ENCODE results near the gene PRR14.
"Not testable (repeated sequence)": the region's sequence is repeated elsewhere in the genome, so short reads cannot be mapped to it uniquely, and the experiment has no call there.

The PRR14 gene

GRCh38 chr16:30650369-30651123, at the start of gene PRR14:
PRR14 (plus strand) TSS chr16:30650960; CDS start chr16:30651646, 686 bp downstream.
- DNase-seq, result peak; percentile 95

DNA sequence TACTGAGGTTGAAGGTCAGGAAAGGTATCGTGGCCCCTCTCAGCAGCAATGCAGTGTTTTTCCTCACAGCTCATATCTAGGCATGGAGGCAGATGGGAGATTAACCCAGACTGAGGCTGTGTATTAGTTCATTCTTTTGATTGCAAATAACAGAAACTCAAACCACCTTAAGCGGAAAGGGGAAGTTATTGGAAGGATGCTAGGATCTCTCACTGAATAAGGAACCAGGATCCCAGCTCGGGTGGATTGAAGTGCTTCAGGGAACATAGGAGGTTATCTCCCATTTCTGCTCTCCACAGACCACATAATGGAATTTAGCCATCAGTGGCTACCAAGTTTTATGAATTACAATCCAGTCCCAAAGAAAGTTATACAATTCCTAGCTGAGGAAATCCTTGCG, 48.8 kb upstream of the PRR14 start:
- DNase-seq, result no peak

DNA sequence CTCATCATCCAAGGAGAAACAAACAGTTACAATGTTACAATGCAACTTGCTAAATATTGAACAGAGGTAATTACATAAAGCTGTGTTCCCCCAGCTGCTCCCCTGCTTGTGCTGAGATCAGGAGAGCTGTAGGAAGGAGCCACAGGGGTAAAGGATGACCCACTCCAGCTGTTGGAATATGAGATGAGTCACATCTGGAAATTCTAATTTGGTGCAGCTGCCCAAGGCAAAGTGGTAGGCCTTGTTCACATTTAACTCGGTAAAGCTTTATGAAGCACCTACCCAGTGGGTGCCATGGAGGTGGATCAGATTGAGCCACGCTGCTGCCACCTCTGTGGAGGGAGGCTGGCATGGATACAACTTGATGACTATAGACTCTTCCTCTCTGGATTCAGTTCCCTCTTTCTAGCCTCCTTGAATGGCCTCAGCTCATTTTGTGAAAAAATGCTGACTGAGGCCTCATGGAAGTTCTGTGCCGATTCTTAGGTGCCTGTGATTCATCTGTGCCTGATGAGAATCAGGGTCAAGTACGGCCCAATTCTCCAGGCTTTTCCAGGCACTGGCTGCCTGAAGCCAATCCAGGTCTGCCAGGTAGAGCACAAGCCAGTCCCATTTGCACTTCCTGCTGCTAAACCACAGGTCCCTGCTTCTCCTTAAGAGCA, 48.0 kb upstream of the PRR14 start:
- DNase-seq, result no peak

DNA sequence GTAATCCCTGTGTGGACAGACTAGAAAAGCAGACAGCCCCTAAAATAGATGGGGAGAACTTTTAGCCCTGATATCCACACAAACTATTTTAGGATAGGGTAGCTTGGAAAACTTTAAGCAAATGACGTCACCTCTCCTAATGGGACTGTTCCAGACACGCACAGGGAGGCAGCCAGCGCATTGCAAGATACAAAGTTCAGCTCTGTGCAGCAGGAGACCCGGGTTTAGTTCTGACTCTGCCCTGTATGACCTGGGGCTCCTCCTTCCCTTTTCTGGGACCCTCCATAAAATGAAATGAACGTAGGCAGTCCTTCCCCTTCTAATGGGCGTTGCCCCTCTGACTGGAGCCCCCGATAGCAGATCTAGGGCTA, 46.8 kb upstream of the PRR14 start:
- DNase-seq, result no peak

- DNase-seq, result no peak
Observed at GRCh38 chr16:30604316-30604947, 46.3 kb upstream of the PRR14 start.

DNA sequence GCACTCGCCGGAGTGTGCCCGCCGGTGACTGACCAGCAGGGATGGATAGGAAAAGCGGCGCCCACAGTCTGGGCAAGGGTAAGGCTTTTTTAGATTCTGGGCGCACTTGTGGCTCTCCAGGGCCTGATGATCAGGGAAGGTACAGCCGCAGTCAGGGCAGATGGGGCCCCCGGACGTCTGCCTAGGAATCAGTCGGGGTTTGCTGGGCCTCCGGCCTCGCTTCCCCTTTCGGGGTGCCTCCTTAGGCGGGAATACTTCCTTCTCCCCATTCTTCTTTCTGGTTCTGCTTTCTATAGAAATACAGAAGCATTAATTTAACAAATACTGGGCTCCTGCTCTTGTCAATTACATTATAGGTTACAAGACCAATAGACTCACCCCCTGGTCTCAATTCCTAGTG, 45.6 kb upstream of the PRR14 start:
- DNase-seq, result no peak

- DNase-seq, result no peak
Observed at GRCh38 chr16:30606004-30606403, 44.8 kb upstream of the PRR14 start.

- peak; percentile 24 for DNase-seq
Observed at GRCh38 chr16:30609002-30609925, 41.5 kb upstream of the PRR14 start.

- DNase-seq, result peak; percentile 96
Observed at GRCh38 chr16:30609926-30610839, 40.6 kb upstream of the PRR14 start, which contains the start of gene ZNF689. ZNF689 (minus strand) TSS chr16:30610389; CDS start chr16:30610041, 348 bp downstream.

DNA sequence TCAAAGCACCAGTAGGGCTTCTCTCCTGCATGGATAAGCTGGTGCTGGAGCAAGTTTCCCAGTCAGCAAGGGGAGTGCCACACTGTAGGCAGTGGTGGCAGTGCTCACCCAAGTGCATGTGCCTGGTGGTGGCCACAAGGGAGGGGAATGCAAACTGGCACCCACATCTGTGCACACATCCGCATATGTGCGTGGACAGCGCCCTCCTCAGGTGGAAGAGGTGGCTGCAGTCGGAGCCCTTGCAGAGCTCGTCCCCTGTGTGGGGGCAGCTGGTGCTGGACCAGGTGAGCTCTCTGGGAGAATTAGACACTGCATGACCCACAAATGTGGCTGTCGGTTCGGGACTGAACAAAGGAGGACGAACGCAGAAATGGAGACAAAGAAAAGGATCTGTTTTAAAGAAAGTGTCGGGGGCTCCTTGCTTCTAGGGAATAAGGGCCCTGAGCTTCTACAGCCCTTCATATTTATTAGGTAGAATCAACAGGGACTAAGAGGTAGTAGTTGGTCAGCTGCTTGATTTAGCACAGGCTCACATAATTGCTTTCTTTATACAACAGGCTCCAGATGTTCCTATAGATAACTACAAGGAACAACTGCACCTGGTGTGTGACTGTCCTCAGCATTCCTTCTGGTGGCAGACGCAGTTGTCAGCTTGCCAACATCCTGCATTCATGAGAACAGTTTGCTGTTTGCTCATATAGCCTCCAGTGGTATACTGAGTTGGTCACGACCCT, 35.2 kb upstream of the PRR14 start:
- peak; percentile 38 for DNase-seq

- no peak for DNase-seq
Observed at GRCh38 chr16:30619202-30619601, 31.6 kb upstream of the PRR14 start.

- DNase-seq, result no peak
Observed at GRCh38 chr16:30619638-30620037, 31.1 kb upstream of the PRR14 start.

GRCh38 chr16:30620169-30620568, 30.6 kb upstream of the PRR14 start:
- no peak for DNase-seq

DNA sequence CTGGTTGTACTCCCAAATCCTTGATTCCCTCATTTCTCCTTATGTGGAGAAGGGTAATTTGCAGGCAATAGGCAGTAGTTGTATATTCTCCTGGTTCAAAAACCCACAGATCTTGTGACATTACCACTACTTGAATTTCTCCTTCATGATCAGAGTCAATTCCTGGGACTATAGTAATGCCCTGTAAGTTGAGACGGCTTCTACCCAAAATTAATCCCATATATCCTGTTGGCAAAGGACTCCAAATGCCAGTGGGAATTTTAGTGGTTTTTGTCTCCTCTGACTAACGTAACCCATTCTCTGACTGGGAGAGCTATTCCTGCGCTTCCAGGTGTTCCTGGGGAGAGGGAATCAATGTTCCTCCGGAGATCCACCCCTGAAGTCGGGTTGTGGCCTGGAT, 29.0 kb upstream of the PRR14 start:
- DNase-seq, result no peak

- DNase-seq, result no peak
Observed at GRCh38 chr16:30622455-30623032, 28.2 kb upstream of the PRR14 start.

- no peak for DNase-seq
Observed at GRCh38 chr16:30623536-30624283, 27.1 kb upstream of the PRR14 start.

- DNase-seq, result no peak
Observed at GRCh38 chr16:30626236-30626635, 24.5 kb upstream of the PRR14 start.

GRCh38 chr16:30628628-30629540, 21.9 kb upstream of the PRR14 start:
- DNase-seq, result peak; percentile 94

DNA sequence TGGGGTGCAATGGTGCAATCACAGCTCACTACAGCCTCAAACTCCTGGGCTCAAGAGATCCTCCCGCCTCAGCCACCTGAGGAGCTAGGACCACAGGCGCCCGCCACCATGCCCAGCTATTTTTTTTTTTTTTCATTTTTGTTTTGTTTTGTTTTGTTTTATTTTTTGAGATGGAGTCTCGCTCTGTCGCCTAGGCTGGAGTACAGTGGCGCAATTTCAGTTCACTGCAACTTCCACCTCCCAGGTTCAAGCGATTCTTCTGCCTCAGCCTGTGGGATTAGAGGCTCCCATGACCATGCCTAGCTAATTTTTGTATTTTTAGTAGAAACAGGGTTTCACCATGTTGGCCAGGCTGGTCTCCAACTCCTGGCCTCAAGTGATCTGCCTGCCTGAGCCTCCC, 18.3 kb upstream of the PRR14 start:
- not testable (repeated sequence) for DNase-seq

Measured in activated T-cell treated with anti-CD3 and anti-CD28 coated beads for 4 hours (primary cell).